ENCODE measurements around the gene COMMD7.

- TF ChIP-seq CTCF (conservative IDR thresholded peaks at IDR 0.05; ENCODE audit: low read depth, low read length) (no peak), EZH2 (IDR thresholded peaks at IDR 0.05; ENCODE audit: borderline replicate concordance, low read depth, low read length, poor library complexity, severe bottlenecking) (no peak)
These were observed 56.1 kb downstream of the COMMD7 start for GRCh38 chr20:32687180-32687532.
